Epithelial cell of proximal tubule (primary cell): Measurements from ENCODE around the gene LXN. TPM values are rescaled to one million over a fixed set of nuclear protein-coding genes. Genes with fewer than 3 reads are reported as not detected.

Source experiments
- DNase-seq: peaks from one replicate; pipeline ENCODE4 v3.0.0-alpha.2; 2011; ENCODE audit warnings: low read depth
- H3K4me3 ChIP-seq: 2 replicates; pipeline ENCODE4 v1.5.1; 2011; ENCODE audit warnings: low read depth, mild to moderate bottlenecking, low read length
- total RNA-seq: library from RNA; depleted of rRNA; stranded (reverse); fragments of >200 nt; gene quantifications from 2 replicates; pipeline ENCODE4 v1.2.3, GENCODE V29; 2015
- TF ChIP-seq, protein P1 (sequence below): conservative IDR thresholded peaks from 2 replicates; pipeline ENCODE4 v1.5.1; 2012; ENCODE audit warnings: low read depth, mild to moderate bottlenecking, low read length

The LXN gene
- total RNA-seq, 1 donor from 2014 or later, result 14.4 TPM

DNA sequence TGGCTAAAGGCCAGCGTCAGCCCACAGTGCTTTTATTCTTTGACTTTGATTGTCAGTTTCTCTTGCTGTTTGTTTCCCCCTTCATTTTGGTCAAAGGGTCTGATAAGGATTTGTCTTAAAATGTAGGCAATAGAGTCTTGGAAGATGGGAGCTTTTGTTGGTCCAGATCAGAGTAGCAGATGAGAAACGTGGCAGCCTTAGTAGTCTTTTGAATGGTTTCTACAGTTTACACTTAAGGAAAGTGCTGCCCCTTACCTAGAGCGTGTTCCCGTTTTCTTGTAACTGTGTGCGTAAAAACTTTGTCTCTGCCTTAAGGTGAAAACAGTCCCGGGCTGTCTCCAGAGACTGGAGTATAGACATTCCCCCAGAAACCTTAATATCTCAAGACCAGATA is 630 bp downstream of the LXN start:
- no peak for DNase-seq
- TF ChIP-seq, protein P1, sequence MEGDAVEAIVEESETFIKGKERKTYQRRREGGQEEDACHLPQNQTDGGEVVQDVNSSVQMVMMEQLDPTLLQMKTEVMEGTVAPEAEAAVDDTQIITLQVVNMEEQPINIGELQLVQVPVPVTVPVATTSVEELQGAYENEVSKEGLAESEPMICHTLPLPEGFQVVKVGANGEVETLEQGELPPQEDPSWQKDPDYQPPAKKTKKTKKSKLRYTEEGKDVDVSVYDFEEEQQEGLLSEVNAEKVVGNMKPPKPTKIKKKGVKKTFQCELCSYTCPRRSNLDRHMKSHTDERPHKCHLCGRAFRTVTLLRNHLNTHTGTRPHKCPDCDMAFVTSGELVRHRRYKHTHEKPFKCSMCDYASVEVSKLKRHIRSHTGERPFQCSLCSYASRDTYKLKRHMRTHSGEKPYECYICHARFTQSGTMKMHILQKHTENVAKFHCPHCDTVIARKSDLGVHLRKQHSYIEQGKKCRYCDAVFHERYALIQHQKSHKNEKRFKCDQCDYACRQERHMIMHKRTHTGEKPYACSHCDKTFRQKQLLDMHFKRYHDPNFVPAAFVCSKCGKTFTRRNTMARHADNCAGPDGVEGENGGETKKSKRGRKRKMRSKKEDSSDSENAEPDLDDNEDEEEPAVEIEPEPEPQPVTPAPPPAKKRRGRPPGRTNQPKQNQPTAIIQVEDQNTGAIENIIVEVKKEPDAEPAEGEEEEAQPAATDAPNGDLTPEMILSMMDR, result no peak

DNA sequence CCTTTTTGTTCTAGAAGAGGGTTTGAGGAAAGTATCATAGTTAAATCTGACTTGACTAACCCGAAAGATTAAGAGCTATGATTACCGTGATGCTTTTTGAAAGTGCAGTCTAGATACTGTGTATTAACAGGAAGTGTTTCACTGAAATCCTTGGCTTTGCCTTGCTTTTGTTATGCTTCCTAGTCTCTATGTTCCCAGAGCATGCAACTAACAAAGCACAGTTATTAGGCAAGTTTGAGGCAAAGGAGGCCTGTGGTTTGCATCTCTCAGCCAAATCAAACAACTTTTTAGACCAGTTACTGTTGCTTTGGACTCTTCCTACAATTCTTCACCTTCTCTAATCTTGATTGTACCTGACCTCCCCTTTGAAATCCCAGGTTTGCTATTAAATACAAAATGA is 3.9 kb downstream of the LXN start:
- no peak overlapping the region for H3K4me3 ChIP-seq
- no peak for DNase-seq
- TF ChIP-seq, protein P1, result no peak

More for the DNA sequence above, 630 bp downstream of the LXN start:
- H3K4me3 ChIP-seq, result peak overlapping the region; percentile 71

DNA sequence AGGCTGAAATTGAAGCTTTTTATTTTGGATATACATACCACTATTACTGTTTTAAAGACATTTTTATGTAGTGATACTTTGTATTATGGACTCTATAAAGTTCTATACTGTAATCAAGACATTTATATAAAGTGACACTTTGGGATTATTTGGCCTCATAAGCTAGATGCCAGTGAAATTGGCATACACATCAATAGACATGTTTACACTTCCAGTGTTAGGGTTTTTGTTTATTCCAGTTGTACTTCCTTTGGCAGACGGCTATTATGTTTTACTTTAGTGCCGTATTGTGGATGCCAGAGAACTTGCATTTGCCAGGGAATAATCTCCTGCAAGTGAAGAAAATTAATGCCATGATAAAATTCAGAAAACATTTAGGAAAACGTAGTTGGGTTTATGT is 6.0 kb downstream of the LXN start:
- no peak for DNase-seq
- H3K4me3 ChIP-seq, result no peak overlapping the region
- TF ChIP-seq, protein P1, result no peak

DNA sequence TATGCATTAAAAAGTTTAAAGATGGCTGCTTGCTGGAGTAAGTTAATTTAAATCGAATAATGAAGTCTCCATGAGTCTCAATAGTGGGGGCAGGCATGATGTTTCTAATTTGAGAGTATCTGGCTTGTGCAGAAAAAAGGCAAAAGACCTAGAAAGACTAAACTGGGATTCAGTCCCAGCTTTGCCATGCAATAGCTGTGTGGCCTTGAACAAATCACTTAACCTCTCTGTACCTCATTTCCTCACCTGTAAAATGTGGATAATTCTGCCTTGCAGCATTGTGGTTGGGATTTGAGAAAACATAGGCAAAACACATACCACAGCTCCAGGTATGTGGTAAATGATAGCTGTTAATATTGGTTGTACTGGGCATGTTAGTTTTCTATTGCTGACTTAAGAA is 8.6 kb downstream of the LXN start:
- TF ChIP-seq, protein P1, result no peak
- H3K4me3 ChIP-seq, result no peak overlapping the region
- no peak for DNase-seq

DNA sequence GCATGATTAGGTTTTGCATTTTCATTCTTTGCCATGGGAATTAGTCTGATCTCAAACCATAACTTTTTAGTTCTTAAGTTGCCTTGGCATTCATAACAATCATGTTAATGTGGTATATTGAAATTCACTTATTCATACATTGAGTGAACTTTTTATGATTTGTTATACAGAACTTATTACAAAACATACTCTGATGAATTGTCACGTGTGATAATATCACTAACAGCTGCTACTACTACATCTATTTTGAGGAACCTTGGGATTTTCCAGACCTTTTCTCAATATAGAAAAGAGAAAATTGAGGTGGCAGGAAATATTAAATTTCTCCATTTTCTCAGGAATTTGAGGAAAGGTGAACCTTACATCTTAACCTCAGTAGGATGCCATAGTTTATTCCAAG is 9.2 kb downstream of the LXN start:
- H3K4me3 ChIP-seq, result no peak overlapping the region
- no peak for DNase-seq
- TF ChIP-seq, protein P1, result no peak

DNA sequence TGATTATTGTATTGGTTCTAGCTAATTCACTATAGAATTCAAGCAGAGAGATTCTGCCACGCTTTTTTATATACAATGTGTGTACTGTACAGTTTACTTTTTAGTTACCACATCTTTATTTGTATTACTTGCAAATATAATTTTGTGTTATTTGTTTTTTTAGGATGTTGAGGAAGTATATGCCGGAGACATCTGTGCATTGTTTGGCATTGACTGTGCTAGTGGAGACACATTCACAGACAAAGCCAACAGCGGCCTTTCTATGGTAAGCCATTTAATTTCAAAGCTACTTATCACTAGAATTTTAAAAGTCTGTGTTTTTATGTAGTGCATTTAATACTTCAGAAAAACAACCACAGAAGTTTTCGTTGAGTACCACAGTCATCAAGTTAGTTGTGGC is 11.7 kb downstream of the LXN start:
- TF ChIP-seq, protein P1, result no peak
- DNase-seq, result no peak
- H3K4me3 ChIP-seq, result no peak overlapping the region

DNA sequence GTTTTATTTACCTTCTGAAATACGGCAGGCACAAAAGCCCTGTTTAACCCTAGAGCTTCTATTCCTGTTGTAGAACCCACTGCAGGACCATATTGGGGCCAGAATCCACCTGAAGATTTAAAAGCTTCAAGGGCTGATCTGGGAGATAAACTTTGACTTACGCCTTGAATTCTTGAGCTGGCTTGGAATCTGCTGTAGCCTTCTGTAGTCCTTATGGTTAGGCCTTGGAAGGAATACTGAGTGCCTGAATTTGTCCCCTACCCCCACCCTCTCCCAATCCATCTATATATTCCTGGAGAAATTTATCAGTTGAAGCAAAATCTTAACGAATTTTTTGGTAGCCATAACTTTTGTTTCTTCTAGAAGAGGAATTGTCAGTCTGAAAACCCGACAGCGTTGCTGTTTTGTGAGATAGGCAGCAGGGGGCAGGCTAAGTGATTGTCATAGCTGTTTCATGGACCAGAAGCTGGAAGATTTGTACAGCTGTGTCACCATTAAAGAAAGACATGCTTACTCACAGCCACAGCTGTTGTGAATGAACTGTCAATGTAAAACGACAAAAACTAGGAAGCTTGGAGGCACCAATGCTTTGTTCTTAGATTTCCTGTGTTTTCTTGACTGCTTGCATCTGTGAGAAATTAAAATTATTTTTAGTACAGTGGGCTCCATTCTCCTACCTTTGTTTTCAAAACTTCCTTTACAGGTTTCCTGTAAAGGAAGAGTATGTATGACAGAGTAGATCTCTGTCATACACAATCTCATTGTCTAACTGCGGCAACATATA is 12.8 kb downstream of the LXN start:
- H3K4me3 ChIP-seq, result no peak overlapping the region
- TF ChIP-seq, protein P1, result peak; percentile 87
- no peak for DNase-seq
